H9 (cell line): Measurements from ENCODE around the gene REV1. TPM values are rescaled to one million over a fixed set of nuclear protein-coding genes. Genes with fewer than 3 reads are reported as not detected.
A peak's percentile ranks its signal among the peaks of the same experiment; 100 is the strongest.

Experiments used
- DNase-seq: peaks from one replicate; pipeline ENCODE4 v3.0.0-alpha.2; 2017
- H2AFZ ChIP-seq: one replicate; pipeline ENCODE4 v1.6.1; 2013; ENCODE audit warnings: mild to moderate bottlenecking, low read length, control low read depth, moderate library complexity
- H2AK5ac ChIP-seq: 2 replicates; pipeline ENCODE4 v1.6.1; 2013; ENCODE audit warnings: low read length, control low read depth, mixed read lengths; ENCODE audit not compliant: insufficient read length
- H2BK120ac ChIP-seq: one replicate; pipeline ENCODE4 v1.6.1; 2013; ENCODE audit warnings: low read depth, mild to moderate bottlenecking, low read length, control low read depth, inconsistent platforms; ENCODE audit not compliant: poor library complexity, severe bottlenecking
- H2BK12ac ChIP-seq: 2 replicates; pipeline ENCODE4 v1.6.1; 2013; ENCODE audit warnings: low read length, control low read depth, mixed read lengths, low read depth; ENCODE audit not compliant: insufficient read length
- H2BK15ac ChIP-seq: 2 replicates; pipeline ENCODE4 v1.6.1; 2013; ENCODE audit warnings: low read depth, low read length, control low read depth
- H2BK20ac ChIP-seq: one replicate; pipeline ENCODE4 v1.6.1; 2013; ENCODE audit warnings: low read depth, mild to moderate bottlenecking, low read length, control low read depth, inconsistent platforms; ENCODE audit not compliant: poor library complexity, severe bottlenecking
- H2BK5ac ChIP-seq: 2 replicates; pipeline ENCODE4 v1.6.1; 2013; ENCODE audit warnings: low read length, control low read depth, mixed read lengths; ENCODE audit not compliant: insufficient read length
- H3K14ac ChIP-seq: 2 replicates; pipeline ENCODE4 v1.6.1; 2013; ENCODE audit warnings: low read length, control low read depth; ENCODE audit not compliant: insufficient read depth
- H3K18ac ChIP-seq: 2 replicates; pipeline ENCODE4 v1.6.1; 2013; ENCODE audit warnings: low read depth, mild to moderate bottlenecking, mixed read lengths, low read length, control low read depth; ENCODE audit not compliant: insufficient read length
- H3K23ac ChIP-seq: 2 replicates; pipeline ENCODE4 v1.6.1; 2013; ENCODE audit warnings: low read length, control low read depth, mixed read lengths, low read depth; ENCODE audit not compliant: insufficient read length
- H3K23me2 ChIP-seq: 2 replicates; pipeline ENCODE4 v1.6.1; 2013; ENCODE audit warnings: low read depth, mild to moderate bottlenecking, mixed read lengths, low read length, control low read depth; ENCODE audit not compliant: insufficient read length, poor library complexity, severe bottlenecking
- H3K27ac ChIP-seq: 2 replicates; pipeline ENCODE4 v1.5.1; 2013; ENCODE audit warnings: low read length, control low read depth, mixed read lengths, low read depth; ENCODE audit not compliant: insufficient read length
- H3K27me3 ChIP-seq: 2 replicates; pipeline ENCODE4 v1.6.1; 2013; ENCODE audit warnings: low read length, control low read depth, inconsistent platforms; ENCODE audit not compliant: insufficient read depth
- H3K4ac ChIP-seq: 2 replicates; pipeline ENCODE4 v1.6.1; 2013; ENCODE audit warnings: low read depth, mild to moderate bottlenecking, control low read depth, inconsistent platforms, low read length, moderate library complexity
- H3K4me1 ChIP-seq: 2 replicates; pipeline ENCODE4 v1.6.1; 2013; ENCODE audit warnings: low read length, control low read depth, inconsistent platforms; ENCODE audit not compliant: insufficient read depth
- H3K4me2 ChIP-seq: 2 replicates; pipeline ENCODE4 v1.6.1; 2013; ENCODE audit warnings: low read length, control low read depth, mixed read lengths; ENCODE audit not compliant: insufficient read length, insufficient read depth
- H3K56ac ChIP-seq: 2 replicates; pipeline ENCODE4 v1.6.1; 2013; ENCODE audit warnings: low read depth, mild to moderate bottlenecking, mixed read lengths, low read length, control low read depth; ENCODE audit not compliant: insufficient read length
- H3K79me1 ChIP-seq: 2 replicates; pipeline ENCODE4 v1.6.1; 2013; ENCODE audit warnings: low read depth, mild to moderate bottlenecking, moderate library complexity, low read length, control low read depth, inconsistent platforms; ENCODE audit not compliant: insufficient read depth, poor library complexity, severe bottlenecking
- H3K79me2 ChIP-seq: 2 replicates; pipeline ENCODE4 v1.6.1; 2013; ENCODE audit warnings: low read length, control low read depth, inconsistent platforms; ENCODE audit not compliant: insufficient read depth
- H3K9ac ChIP-seq: 2 replicates; pipeline ENCODE4 v1.6.1; 2013; ENCODE audit warnings: low read length, control low read depth, mixed read lengths; ENCODE audit not compliant: insufficient read length; ENCODE audit errors: extremely low read depth
- H3K9me3 ChIP-seq: one replicate; pipeline ENCODE4 v1.6.1; 2013; ENCODE audit warnings: low read depth, low read length, inconsistent platforms; ENCODE audit not compliant: control insufficient read depth
- H3T11ph ChIP-seq: one replicate; pipeline ENCODE4 v1.6.1; 2013; ENCODE audit warnings: mild to moderate bottlenecking, low read length, control low read depth, inconsistent platforms
- H4K20me1 ChIP-seq: one replicate; pipeline ENCODE4 v1.6.1; 2013; ENCODE audit not compliant: control insufficient read depth, insufficient read length, insufficient read depth
- H4K5ac ChIP-seq: 2 replicates; pipeline ENCODE4 v1.6.1; 2013; ENCODE audit warnings: low read depth, mild to moderate bottlenecking, mixed read lengths, low read length, control low read depth; ENCODE audit not compliant: insufficient read length
- H4K8ac ChIP-seq: replicated peaks from 2 replicates; pipeline ENCODE4 v1.6.1; 2013; ENCODE audit warnings: low read length, control low read depth, mixed read lengths, low read depth; ENCODE audit not compliant: insufficient read length
- H4K91ac ChIP-seq: 2 replicates; pipeline ENCODE4 v1.6.1; 2013; ENCODE audit warnings: low read depth, mild to moderate bottlenecking, moderate library complexity, mixed read lengths, low read length, control low read depth; ENCODE audit not compliant: insufficient read length
- H3K27ac Mint-ChIP-seq, 3 experiments: 2 replicates in 2 of 3; 3 replicates in 1 of 3; pipeline ENCODE4 v1.8.0; 2020 to 2021; ENCODE audit warnings: mixed read lengths in 3 of 3, mild to moderate bottlenecking in 1 of 3, moderate library complexity in 1 of 3
- H3K27me3 Mint-ChIP-seq: 2 replicates; pipeline ENCODE4 v1.8.0; 2021; ENCODE audit warnings: low read depth, mild to moderate bottlenecking, moderate library complexity, mixed read lengths
- H3K36me3 Mint-ChIP-seq, 3 experiments: 2 replicates in 2 of 3; 3 replicates in 1 of 3; pipeline ENCODE4 v1.8.0; 2020 to 2021; ENCODE audit warnings: low read depth in 3 of 3, mixed read lengths in 3 of 3; ENCODE audit not compliant: insufficient read depth in 1 of 3
- H3K4me1 Mint-ChIP-seq, 2 experiments: 2 replicates each; pipeline ENCODE4 v1.8.0; 2020; ENCODE audit warnings: mixed read lengths in 2 of 2
- H3K4me3 Mint-ChIP-seq, 2 experiments: 2 replicates in 1 of 2; 3 replicates in 1 of 2; pipeline ENCODE4 v1.8.0; 2020 to 2021; ENCODE audit warnings: mild to moderate bottlenecking in 2 of 2, mixed read lengths in 2 of 2, moderate library complexity in 1 of 2
- H3K9me3 Mint-ChIP-seq, 2 experiments: 2 replicates in 1 of 2; 3 replicates in 1 of 2; pipeline ENCODE4 v1.8.0; 2020; ENCODE audit warnings: mild to moderate bottlenecking in 2 of 2, mixed read lengths in 2 of 2, moderate library complexity in 1 of 2
- CTCF ChIP-seq: fragments of 200-600 bp; sonication (generic); conservative IDR thresholded peaks from 3 replicates; pipeline ENCODE4 v1.8.0; 2021; ENCODE audit warnings: antibody characterized with exemption, mild to moderate bottlenecking
- WGBS: extraction: QIAGEN DNeasy Blood & Tissue Kit; methylation state at CpG from one replicate; pipeline ENCODE4 v1.1.7; 2013; ENCODE audit warnings: missing lambda C conversion rate, low lambda C conversion rate, mixed read lengths; ENCODE audit not compliant: insufficient read length; ENCODE audit errors: extremely low coverage; 5-methylcytosine and 5-hydroxymethylcytosine counted together
- total RNA-seq: library from RNA; stranded (reverse); gene quantifications from 2 replicates; pipeline ENCODE4 v1.2.1, GENCODE V29; 2021

The REV1 gene
- total RNA-seq, 1 experiment from 2014 or later, result 41.6 TPM

- no peak overlapping the region for H3K14ac ChIP-seq
- H2BK120ac ChIP-seq, result no peak overlapping the region
- Mint-ChIP-seq H3K9me3 (no peaks in the 10 kb centered on the region), H3K4me3 (no peak overlapping the region), H3K27ac (0 out of 7 replicates have a peak overlapping the region, but pooled peaks of 1 of the 3 experiments have one; percentile 8), H3K4me1 (peaks cover 26 to 30% of the 10 kb centered on the region in 2 experiments), H3K36me3 (peaks cover 18 to 78% (median 63%) of the 10 kb centered on the region in 3 experiments), H3K27me3 (no peaks in the 10 kb centered on the region)
- H3K56ac ChIP-seq, result no peak overlapping the region
- TF ChIP-seq CTCF, result no peak
- no peak overlapping the region for H2BK15ac ChIP-seq
- H3K79me2 ChIP-seq, result no peaks in the 10 kb centered on the region
- no peak overlapping the region for H3K23ac ChIP-seq
- no peak for DNase-seq
- H3K4me1 ChIP-seq, result no peaks in the 10 kb centered on the region; the same call in 1 of the 2 replicates
- no peak overlapping the region for H3T11ph ChIP-seq
- no peak overlapping the region for H4K91ac ChIP-seq
- no peak overlapping the region for H4K5ac ChIP-seq
- H2BK12ac ChIP-seq, result no peak overlapping the region
- H3K4ac ChIP-seq, result no peak overlapping the region
- H3K23me2 ChIP-seq, result no peaks in the 10 kb centered on the region
- H3K9me3 ChIP-seq, result no peaks in the 10 kb centered on the region
- H3K18ac ChIP-seq, result no peak overlapping the region
- H3K27me3 ChIP-seq, result no peaks in the 10 kb centered on the region
- H2BK20ac ChIP-seq, result no peak overlapping the region
- no peaks in the 10 kb centered on the region for H4K20me1 ChIP-seq
- no CpG with 5 or more reads among the region's 6 CpGs for WGBS
- no peak overlapping the region for H2AK5ac ChIP-seq
- H3K79me1 ChIP-seq, result no peaks in the 10 kb centered on the region
- H2BK5ac ChIP-seq, result no peak overlapping the region
- H2AFZ ChIP-seq, result no peak overlapping the region
- no peak overlapping the region for H3K4me2 ChIP-seq
- H4K8ac ChIP-seq, result no peak overlapping the region
- no peak overlapping the region for H3K27ac ChIP-seq
- no peak overlapping the region for H3K9ac ChIP-seq
These were observed 83.7 kb downstream of the REV1 start for GRCh38 chr2:99406137-99406536.
